ENCODE results near the gene ATG4D.

DNA sequence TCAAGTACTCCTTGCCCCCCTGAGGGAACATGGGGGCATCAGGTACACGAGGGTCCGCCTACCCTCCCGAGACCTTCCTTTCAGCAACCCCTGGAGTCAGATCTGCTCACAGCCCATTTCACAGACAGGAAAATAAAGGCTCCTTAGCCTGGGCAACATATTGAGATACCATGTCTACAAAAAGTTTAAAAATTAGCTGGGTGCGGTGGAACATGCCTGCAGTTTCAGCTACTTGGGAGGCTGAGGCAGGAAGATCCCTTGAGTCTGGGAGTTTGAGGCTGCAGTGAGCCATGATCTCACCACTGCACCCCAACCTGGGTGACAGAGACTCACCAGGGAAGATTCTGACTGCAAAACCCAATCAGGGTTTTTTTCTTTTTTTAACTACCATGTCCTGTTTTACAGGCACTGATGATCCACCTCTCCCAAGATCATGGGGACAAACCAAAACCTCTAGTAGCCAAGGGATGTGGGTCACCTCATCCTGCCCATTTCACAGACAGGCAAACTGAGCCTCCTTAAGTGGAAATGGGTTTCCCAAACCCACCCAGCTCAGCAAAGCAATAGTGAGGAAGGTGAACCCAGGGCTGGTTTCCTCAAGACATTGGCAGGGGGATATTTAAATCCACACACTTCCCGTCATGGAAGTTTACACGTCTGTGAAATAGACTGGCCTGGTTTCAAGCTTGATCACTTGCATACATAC lies 31.5 kb downstream of the ATG4D start:
- TF ChIP-seq, protein P1, sequence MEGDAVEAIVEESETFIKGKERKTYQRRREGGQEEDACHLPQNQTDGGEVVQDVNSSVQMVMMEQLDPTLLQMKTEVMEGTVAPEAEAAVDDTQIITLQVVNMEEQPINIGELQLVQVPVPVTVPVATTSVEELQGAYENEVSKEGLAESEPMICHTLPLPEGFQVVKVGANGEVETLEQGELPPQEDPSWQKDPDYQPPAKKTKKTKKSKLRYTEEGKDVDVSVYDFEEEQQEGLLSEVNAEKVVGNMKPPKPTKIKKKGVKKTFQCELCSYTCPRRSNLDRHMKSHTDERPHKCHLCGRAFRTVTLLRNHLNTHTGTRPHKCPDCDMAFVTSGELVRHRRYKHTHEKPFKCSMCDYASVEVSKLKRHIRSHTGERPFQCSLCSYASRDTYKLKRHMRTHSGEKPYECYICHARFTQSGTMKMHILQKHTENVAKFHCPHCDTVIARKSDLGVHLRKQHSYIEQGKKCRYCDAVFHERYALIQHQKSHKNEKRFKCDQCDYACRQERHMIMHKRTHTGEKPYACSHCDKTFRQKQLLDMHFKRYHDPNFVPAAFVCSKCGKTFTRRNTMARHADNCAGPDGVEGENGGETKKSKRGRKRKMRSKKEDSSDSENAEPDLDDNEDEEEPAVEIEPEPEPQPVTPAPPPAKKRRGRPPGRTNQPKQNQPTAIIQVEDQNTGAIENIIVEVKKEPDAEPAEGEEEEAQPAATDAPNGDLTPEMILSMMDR (conservative IDR thresholded peaks at IDR 0.05 in 1 of 2, IDR thresholded peaks at IDR 0.05 in 1 of 2; ENCODE audit: extremely low read depth in 1 of 2, insufficient read depth in 1 of 2, low read depth in 1 of 2, low read length in 2 of 2): no peak
- TF ChIP-seq EZH2 (IDR thresholded peaks at IDR 0.05; ENCODE audit: borderline replicate concordance, low read length): no peak

All from mammary epithelial cell (primary cell).